Activated naive CD8-positive, alpha-beta T cell (primary cell): ENCODE data around the gene BCAR3.
"Not testable (repeated sequence)": the region's sequence is repeated elsewhere in the genome, so short reads cannot be mapped to it uniquely, and the experiment has no call there.

ENCODE experiments used
- H3K27ac Mint-ChIP-seq: one replicate; pipeline ENCODE4 v1.8.0; 2021; ENCODE audit warnings: mixed read lengths
- H3K27me3 Mint-ChIP-seq: one replicate; pipeline ENCODE4 v1.8.0; 2021; ENCODE audit warnings: mixed read lengths
- H3K36me3 Mint-ChIP-seq: one replicate; pipeline ENCODE4 v1.8.0; 2021; ENCODE audit warnings: mixed read lengths
- H3K4me1 Mint-ChIP-seq: one replicate; pipeline ENCODE4 v1.8.0; 2021; ENCODE audit warnings: low read depth, mixed read lengths
- H3K4me3 Mint-ChIP-seq: one replicate; pipeline ENCODE4 v1.8.0; 2021; ENCODE audit warnings: mild to moderate bottlenecking, mixed read lengths
- H3K9me3 Mint-ChIP-seq: one replicate; pipeline ENCODE4 v1.8.0; 2021; ENCODE audit warnings: low read depth, mixed read lengths

BCAR3 gene

GRCh38 chr1:93591291-93591675 is 90.4 kb downstream of the BCAR3 start:
- not testable (repeated sequence) for H3K9me3 Mint-ChIP-seq, H3K27me3 Mint-ChIP-seq, H3K27ac Mint-ChIP-seq, H3K36me3 Mint-ChIP-seq
- H3K4me1 Mint-ChIP-seq: peaks cover 25% of the 10 kb centered on the region
- H3K4me3 Mint-ChIP-seq: peak overlapping the region; percentile 24

- peaks cover 25% of the 10 kb centered on the region for H3K4me1 Mint-ChIP-seq
- H3K27ac Mint-ChIP-seq: no peak overlapping the region
- H3K27me3 Mint-ChIP-seq: no peaks in the 10 kb centered on the region
- H3K4me3 Mint-ChIP-seq: no peak overlapping the region
- no peaks in the 10 kb centered on the region for H3K36me3 Mint-ChIP-seq
- no peaks in the 10 kb centered on the region for H3K9me3 Mint-ChIP-seq
These were observed 92.7 kb downstream of the BCAR3 start for GRCh38 chr1:93588955-93589354.

DNA sequence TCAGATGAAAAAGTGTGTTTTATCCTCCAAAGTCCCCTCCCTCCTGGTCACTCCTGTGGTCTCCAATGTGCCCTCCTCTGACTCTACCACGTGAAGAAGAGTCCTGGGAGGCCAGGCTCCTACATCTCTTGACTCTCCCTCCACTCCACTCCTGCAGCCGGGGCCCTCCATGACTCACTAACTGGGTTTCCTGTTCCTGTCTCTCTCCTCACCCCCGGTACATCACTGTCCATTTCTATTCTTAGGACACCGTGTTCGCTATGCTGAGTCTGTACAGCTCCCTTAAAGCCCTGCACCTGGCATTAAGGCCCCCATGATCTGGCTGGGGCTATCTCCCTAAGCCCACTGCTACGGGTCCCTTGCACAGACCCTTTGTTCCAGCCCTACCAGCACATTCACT is 93.4 kb downstream of the BCAR3 start:
- Mint-ChIP-seq H3K27ac (no peak overlapping the region), H3K4me1 (peaks cover 25% of the 10 kb centered on the region), H3K4me3 (no peak overlapping the region), H3K9me3 (no peaks in the 10 kb centered on the region), H3K36me3 (no peaks in the 10 kb centered on the region), H3K27me3 (no peaks in the 10 kb centered on the region)

DNA sequence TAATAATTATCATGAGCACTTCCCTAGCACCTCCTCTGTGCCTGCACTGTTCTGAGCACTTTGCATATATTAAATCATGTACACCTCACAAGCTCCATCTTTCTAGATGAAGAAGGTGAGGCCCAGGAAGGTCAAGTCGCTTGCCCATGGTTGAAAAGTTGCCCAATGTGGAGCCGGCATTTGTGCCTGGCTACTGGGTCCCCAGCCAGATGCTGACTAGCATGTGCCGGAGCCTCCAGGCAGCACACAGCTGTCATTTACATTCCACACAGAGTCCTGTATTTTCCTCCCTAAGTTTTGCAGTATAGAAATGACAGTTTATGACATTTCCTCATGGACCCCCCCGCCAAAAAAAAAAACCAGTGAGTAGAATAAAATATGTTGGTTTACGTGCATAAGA is 94.3 kb downstream of the BCAR3 start:
- H3K27ac Mint-ChIP-seq: no peak overlapping the region
- no peaks in the 10 kb centered on the region for H3K9me3 Mint-ChIP-seq
- H3K27me3 Mint-ChIP-seq: no peaks in the 10 kb centered on the region

DNA sequence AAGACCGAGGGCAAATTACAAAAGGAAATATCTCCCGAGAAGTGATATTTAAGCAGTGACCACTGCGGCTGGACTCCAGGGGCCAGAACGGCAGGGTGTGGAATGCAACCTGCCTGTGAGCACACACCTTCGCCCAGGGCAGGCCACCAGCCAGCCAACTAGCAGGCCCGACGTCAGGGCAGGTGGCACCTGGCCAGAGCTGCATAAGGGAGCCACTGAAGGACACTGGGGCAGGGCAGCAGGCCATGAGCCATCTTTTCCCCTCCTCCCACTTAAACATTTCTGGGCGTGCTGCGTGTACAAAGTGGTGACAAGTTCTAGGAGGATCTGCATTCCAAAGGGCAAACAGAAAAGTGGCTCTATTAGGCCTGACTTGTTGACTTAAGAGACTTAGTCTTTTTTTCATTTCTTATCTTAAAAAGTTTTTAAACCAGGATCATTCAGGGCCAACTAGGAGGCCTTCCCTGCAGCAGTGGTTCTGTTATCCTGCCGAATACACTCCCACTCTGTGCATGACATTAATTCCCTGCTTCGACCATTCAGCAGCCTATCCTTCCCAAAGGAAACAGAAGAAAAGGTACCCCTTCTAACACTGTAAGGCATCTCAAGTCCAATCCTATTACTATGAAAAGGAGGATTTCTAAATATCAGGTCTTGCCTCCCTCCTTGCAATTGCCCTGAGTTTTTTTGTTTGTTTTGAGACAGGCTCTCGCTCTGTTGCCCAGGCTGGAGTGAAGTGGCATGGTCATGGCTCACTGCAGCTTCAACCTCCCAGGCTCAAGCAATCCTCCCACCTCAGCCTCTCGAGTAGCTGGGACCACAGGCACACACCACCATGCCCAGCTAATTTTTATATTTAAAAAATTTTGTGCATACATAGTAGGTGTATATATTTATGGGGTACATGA is 96.3 kb downstream of the BCAR3 start:
- no peaks in the 10 kb centered on the region for H3K27me3 Mint-ChIP-seq
- no peaks in the 10 kb centered on the region for H3K9me3 Mint-ChIP-seq
- peaks cover 7% of the 10 kb centered on the region for H3K4me1 Mint-ChIP-seq
- H3K4me3 Mint-ChIP-seq: no peak overlapping the region
- H3K36me3 Mint-ChIP-seq: no peaks in the 10 kb centered on the region
- no peak overlapping the region for H3K27ac Mint-ChIP-seq

More for the DNA sequence above, 94.3 kb downstream of the BCAR3 start:
- Mint-ChIP-seq H3K36me3 (no peaks in the 10 kb centered on the region), H3K4me3 (no peak overlapping the region), H3K4me1 (peaks cover 25% of the 10 kb centered on the region)

DNA sequence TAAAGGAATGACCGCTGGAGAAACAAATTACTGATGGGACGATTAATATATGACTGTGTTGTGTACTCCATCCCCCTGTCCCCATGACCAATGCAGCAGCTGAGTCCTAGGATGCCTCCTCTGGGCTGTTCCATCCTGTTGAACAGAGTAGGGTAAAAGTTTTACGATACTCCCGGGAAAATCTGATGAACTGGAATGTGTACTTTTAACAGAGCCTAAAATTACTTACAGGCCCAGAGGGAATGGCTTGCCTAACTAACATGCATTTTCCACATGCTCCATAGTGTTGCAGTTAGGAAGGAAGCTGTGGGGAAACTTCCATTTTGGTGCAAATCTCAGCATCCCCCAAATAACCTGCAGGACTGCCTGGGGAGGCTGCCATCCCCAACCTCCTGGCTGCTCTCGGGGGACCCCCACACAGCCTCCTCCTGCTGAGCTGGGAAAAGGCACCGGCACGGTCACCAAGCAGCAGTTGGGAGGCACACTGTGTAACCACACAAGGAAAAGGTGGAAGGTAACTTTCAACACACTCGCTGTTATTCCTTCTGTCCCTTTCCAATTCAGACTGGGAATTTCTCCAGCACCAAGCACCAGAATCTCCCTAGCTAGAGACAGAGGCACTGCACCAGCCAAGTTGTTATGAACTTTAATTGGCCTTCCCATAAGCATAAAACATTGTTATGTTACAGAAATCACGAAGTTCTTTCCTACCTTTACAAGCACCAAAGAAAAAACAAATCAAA is 97.2 kb downstream of the BCAR3 start:
- Mint-ChIP-seq H3K36me3 (no peaks in the 10 kb centered on the region), H3K4me3 (no peak overlapping the region), H3K4me1 (peaks cover 1% of the 10 kb centered on the region), H3K9me3 (no peaks in the 10 kb centered on the region), H3K27me3 (no peaks in the 10 kb centered on the region), H3K27ac (no peak overlapping the region)

DNA sequence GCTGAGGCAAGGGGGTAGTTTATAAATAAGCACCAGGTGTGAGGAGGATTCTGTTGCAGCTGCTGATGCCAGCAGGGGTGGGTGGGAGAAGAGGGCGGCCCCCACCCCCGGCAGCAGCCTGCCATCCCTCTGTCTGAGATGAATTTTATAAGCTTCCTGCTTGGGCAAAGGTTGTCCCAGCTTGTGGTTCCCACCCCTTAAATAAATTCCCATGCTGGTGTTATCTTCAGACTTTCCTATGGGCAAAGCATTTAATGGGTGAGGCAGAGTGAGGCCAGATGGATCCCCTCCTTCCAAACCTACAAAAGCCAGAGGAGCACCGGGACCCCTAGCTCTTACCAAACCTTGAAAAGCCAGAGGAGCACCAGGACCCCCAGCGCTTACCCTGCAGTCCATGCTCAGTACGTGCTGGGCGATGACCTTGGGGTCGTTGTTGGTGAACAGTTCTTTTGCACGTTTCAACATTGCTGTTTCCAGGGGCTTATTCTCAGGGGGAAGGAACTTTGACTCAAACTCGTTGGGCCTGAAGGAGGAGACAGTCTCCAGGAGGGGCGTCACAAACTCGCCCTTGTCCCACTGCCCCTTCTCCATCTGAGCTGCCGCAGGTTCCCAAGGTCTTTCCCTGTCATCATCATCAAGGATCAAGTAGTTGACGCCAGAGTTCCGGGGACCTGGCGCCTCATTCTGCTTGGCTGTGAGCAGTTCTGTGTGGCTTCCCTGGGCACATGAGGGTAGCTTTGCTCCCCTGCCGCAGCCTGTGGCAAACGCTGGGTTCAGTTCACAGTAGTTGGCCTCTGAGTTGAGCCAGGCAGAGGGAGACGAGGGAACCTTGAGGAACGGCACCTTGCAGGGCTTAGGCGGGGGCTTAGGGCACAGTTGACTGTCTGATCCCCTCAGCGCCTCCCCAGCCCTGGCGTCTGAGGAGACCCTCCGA is 99.5 kb downstream of the BCAR3 start:
- no peak overlapping the region for H3K27ac Mint-ChIP-seq
- H3K36me3 Mint-ChIP-seq: no peaks in the 10 kb centered on the region
- no peak overlapping the region for H3K4me3 Mint-ChIP-seq
- H3K4me1 Mint-ChIP-seq: no peaks in the 10 kb centered on the region
- no peaks in the 10 kb centered on the region for H3K27me3 Mint-ChIP-seq
- H3K9me3 Mint-ChIP-seq: no peaks in the 10 kb centered on the region

DNA sequence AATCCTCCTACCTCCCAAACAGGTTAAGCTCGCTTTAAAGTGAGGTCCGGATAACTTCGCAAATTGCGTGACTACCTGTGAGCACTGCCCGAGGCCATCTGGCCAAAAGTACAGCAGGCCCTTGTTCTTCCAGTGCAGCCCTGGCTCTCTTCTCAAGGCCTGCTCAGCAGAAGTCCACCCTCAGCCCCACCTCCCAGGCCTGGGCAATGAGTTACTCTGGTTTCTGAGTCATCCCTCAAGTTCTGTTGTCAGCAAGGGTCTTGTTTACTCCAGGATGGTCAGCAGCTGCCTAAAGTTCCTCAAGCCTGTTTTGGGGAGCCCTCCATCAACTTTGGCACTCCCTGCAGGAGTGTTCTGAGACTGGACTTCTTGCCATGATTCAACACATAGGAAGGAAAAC is 101.7 kb downstream of the BCAR3 start:
- no peaks in the 10 kb centered on the region for H3K9me3 Mint-ChIP-seq
- no peak overlapping the region for H3K27ac Mint-ChIP-seq
- H3K4me3 Mint-ChIP-seq: no peak overlapping the region
- no peaks in the 10 kb centered on the region for H3K36me3 Mint-ChIP-seq
- no peaks in the 10 kb centered on the region for H3K27me3 Mint-ChIP-seq
- no peaks in the 10 kb centered on the region for H3K4me1 Mint-ChIP-seq

GRCh38 chr1:93578911-93579825 is 102.5 kb downstream of the BCAR3 start:
- H3K36me3 Mint-ChIP-seq: no peaks in the 10 kb centered on the region
- H3K9me3 Mint-ChIP-seq: no peaks in the 10 kb centered on the region
- H3K4me1 Mint-ChIP-seq: no peaks in the 10 kb centered on the region
- no peak overlapping the region for H3K27ac Mint-ChIP-seq
- no peak overlapping the region for H3K4me3 Mint-ChIP-seq
- no peaks in the 10 kb centered on the region for H3K27me3 Mint-ChIP-seq

DNA sequence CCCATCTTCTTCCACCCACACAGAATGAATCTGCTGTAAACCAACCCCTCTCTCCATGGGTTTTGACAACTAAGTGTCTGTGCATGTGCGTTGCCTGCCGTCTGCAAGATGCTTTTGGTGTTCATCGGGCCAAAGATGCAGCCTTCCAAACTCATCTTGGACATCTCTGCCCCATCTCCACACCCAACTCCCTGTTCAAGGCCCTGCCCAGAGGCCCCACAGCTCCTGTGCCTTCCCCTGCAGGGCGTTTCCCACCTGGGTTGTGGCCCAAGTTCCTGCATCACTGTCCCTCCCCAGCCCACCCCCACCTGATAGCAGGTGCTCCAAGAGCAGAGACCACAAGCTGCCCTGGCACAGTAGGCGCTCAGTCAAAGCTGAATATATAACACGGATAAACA is 103.2 kb downstream of the BCAR3 start:
- Mint-ChIP-seq H3K9me3 (no peaks in the 10 kb centered on the region), H3K27ac (no peak overlapping the region), H3K36me3 (no peaks in the 10 kb centered on the region), H3K4me3 (no peak overlapping the region), H3K4me1 (no peaks in the 10 kb centered on the region), H3K27me3 (no peaks in the 10 kb centered on the region)

DNA sequence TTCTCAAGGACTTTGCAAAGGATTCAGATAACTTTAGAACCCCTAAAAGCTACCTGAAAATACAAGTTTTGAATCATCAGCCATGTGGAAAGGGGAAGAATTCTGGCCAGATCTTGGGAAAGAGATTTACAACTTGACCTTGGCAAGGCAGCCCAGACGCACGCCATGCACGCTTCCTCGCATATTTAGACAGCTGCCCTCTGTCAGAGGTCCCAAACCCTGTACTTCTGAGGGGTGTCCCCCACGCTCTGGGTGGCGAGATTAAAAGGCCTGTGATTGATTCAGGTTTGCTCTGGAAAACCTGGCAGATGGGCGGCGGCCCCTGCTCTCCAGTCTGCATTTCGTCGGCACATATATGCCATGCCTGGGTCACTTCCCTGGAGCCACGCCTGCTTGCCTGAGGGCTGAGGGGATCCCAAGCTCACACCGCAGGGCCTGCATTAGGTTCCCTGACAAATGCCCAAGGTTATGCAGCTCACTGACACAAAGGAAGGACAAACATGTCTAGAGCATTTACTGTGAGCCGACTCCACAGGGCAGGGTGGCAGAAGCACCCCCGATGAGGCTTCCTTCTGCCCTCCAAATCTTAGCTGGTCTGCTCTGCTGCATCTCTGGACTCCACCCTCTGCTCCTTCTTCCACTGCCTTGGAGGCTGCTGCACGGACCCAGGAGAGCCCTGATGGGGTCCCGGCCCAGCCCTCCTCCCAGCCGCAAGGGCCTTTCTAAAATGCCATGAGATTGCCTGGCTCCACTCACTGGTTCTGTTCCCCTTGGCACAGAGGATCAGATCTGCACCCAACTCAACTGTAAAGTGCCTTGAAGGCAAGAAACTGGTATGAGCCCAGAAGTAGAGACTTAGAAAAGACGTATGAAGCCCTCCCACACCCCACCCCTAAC is 103.9 kb downstream of the BCAR3 start:
- Mint-ChIP-seq H3K9me3 (no peaks in the 10 kb centered on the region), H3K36me3 (no peaks in the 10 kb centered on the region)

DNA sequence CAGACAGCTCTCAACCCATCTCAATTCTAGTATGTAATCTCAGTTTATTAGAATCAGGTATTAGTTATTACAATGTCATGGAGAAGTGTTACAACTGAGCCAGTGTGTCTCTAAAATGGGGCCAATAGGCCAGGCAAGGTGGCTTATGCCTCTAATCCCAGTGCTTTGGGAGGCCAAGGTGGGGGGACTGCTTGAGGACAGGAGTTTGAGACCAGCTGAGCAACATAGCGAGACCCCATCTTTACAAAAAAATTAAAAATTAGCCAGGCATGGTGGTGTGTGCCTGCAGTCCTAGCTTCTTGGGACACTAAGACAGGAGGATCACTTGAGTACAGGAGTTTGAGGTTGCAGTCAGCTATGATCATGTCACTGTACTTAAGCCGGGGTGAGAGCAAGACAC is 104.9 kb downstream of the BCAR3 start:
- no peaks in the 10 kb centered on the region for H3K36me3 Mint-ChIP-seq

More for the DNA sequence above, 103.9 kb downstream of the BCAR3 start:
- no peak overlapping the region for H3K4me3 Mint-ChIP-seq
- H3K4me1 Mint-ChIP-seq: no peaks in the 10 kb centered on the region
- no peaks in the 10 kb centered on the region for H3K27me3 Mint-ChIP-seq
- no peak overlapping the region for H3K27ac Mint-ChIP-seq

DNA sequence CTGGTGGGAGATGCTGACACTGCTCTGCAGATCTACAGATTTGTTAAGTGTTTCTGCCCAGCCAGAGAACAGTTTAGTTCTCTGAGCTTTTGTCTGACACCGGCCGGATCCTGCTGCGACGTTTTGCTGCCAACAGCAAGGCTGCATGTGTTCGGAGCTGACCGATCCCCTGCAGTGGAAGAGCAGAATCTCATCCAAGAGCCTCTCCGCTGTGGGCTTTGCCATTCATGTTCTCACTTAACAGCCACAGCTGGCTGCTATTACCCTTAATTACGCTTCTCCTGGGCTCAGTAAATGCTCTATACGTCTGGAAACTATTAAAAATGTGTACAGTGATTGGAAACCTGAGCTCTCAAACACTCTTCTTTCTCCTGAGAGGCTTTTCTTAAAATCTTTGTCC is 105.3 kb downstream of the BCAR3 start:
- Mint-ChIP-seq H3K9me3 (no peaks in the 10 kb centered on the region), H3K27me3 (no peaks in the 10 kb centered on the region), H3K36me3 (no peaks in the 10 kb centered on the region), H3K4me3 (no peak overlapping the region), H3K27ac (no peak overlapping the region), H3K4me1 (no peaks in the 10 kb centered on the region)

More for the DNA sequence above, 104.9 kb downstream of the BCAR3 start:
- no peak overlapping the region for H3K4me3 Mint-ChIP-seq
- no peak overlapping the region for H3K27ac Mint-ChIP-seq
- H3K4me1 Mint-ChIP-seq: no peaks in the 10 kb centered on the region
- no peaks in the 10 kb centered on the region for H3K27me3 Mint-ChIP-seq
- no peaks in the 10 kb centered on the region for H3K9me3 Mint-ChIP-seq
